K562 (cell line): ENCODE data around the gene KBTBD3. TPM values are rescaled to one million over a fixed set of nuclear protein-coding genes. Genes with fewer than 3 reads are reported as not detected.

ENCODE experiments used
- ARNT ChIP-seq, 2 experiments: fragments of 450-650 bp; IDR thresholded peaks; 2 replicates each; pipeline ENCODE4 v1.6.1; 2016; ENCODE audit warnings: mild to moderate bottlenecking in 1 of 2
- ASH1L ChIP-seq: fragments of 450-650 bp; IDR thresholded peaks from 2 replicates; pipeline ENCODE4 v1.6.1; 2018; ENCODE audit warnings: borderline replicate concordance, mild to moderate bottlenecking, low read depth; ENCODE audit not compliant: partially characterized antibody
- ATF7 ChIP-seq: fragments of 450-650 bp; IDR thresholded peaks from 2 replicates; pipeline ENCODE4 v1.7.1; 2014; ENCODE audit warnings: mild to moderate bottlenecking, moderate library complexity
- CC2D1A ChIP-seq: fragments of 450-650 bp; IDR thresholded peaks from 2 replicates; pipeline ENCODE4 v1.6.1; 2017; ENCODE audit warnings: mild to moderate bottlenecking
- CREM ChIP-seq: IDR thresholded peaks from 2 replicates; pipeline ENCODE4 v1.6.1; 2014; ENCODE audit warnings: antibody characterized with exemption, low read depth
- JUN ChIP-seq, 2 experiments: sonication (generic) in 1 of 2; formaldehyde crosslinking in 1 of 2; IDR thresholded peaks; 2 replicates each; pipeline versions ENCODE4 v1.6.1 to v1.8.0; 2012 to 2022; ENCODE audit warnings: borderline replicate concordance in 2 of 2, mild to moderate bottlenecking in 2 of 2, improper control_type of control experiment in 1 of 2, low read depth in 1 of 2, low read length in 1 of 2, missing genetic modification reagents in 1 of 2
- NR2C2 ChIP-seq, 2 experiments: fragments of 200-800 bp in 1 of 2; sonication (Bioruptor generic) in 1 of 2; sonication (generic) in 1 of 2; formaldehyde crosslinking in 1 of 2; IDR thresholded peaks; 2 replicates each; pipeline versions ENCODE4 v1.6.1 to v1.8.0; 2016 to 2022; ENCODE audit warnings: mild to moderate bottlenecking in 1 of 2, missing compliant biosample characterization in 1 of 2, missing genetic modification characterization in 1 of 2, missing genetic modification reagents in 1 of 2
- NR4A1 ChIP-seq, 2 experiments: fragments of 250-450 bp in 1 of 2; fragments of 450-650 bp in 1 of 2; sonication (Bioruptor Pico) in 1 of 2; IDR thresholded peaks; 2 replicates each; pipeline versions ENCODE4 v1.4.0 to v1.6.1; 2016 to 2020; ENCODE audit warnings: mild to moderate bottlenecking in 2 of 2, missing compliant biosample characterization in 1 of 2, missing genetic modification characterization in 1 of 2, moderate library complexity in 1 of 2
- SIN3A ChIP-seq, 2 experiments: fragments of 150-350 bp in 1 of 2; IDR thresholded peaks; 2 replicates each; pipeline ENCODE4 v1.6.1; 2011 to 2016; ENCODE audit warnings: borderline replicate concordance in 2 of 2, low read depth in 2 of 2, low read length in 2 of 2, mild to moderate bottlenecking in 2 of 2, moderate library complexity in 2 of 2; ENCODE audit not compliant: control insufficient read depth in 1 of 2
- SMAD1 ChIP-seq: fragments of 150-350 bp; IDR thresholded peaks from 2 replicates; pipeline ENCODE4 v1.6.1; 2014; ENCODE audit warnings: low read length, low read depth; ENCODE audit not compliant: partially characterized antibody
- SMARCA5 ChIP-seq: fragments of 450-650 bp; IDR thresholded peaks from 2 replicates; pipeline ENCODE4 v1.6.1; 2016
- SMARCE1 ChIP-seq: fragments of 450-650 bp; IDR thresholded peaks from 2 replicates; pipeline ENCODE4 v1.7.1; 2016; ENCODE audit warnings: mild to moderate bottlenecking
- SRF ChIP-seq, 2 experiments: fragments of 250-450, 450-650 bp in 1 of 2; sonication (Bioruptor Pico) in 1 of 2; sonication (generic) in 1 of 2; formaldehyde crosslinking; IDR thresholded peaks; 2 replicates each; pipeline versions ENCODE4 v1.5.0 to v1.5.1; 2020 to 2022; ENCODE audit warnings: mild to moderate bottlenecking in 1 of 2, missing genetic modification reagents in 1 of 2
- SRSF1 ChIP-seq: fragments of 200-400 bp; formaldehyde crosslinking; IDR thresholded peaks from 2 replicates; pipeline ENCODE4 v1.6.1; 2017; ENCODE audit warnings: mild to moderate bottlenecking, low read depth, low read length, moderate library complexity
- ZBTB17 ChIP-seq: fragments of 450-650 bp; formaldehyde crosslinking; IDR thresholded peaks from 2 replicates; pipeline ENCODE4 v1.4.0; 2020; ENCODE audit warnings: mild to moderate bottlenecking
- ZBTB7A ChIP-seq: IDR thresholded peaks from 2 replicates; pipeline ENCODE4 v1.6.1; 2011; ENCODE audit warnings: low read depth, mild to moderate bottlenecking, low read length, moderate library complexity, borderline replicate concordance; ENCODE audit not compliant: control insufficient read depth
- ZNF23 ChIP-seq: fragments of 250-450 bp; sonication (Bioruptor Pico); IDR thresholded peaks from 2 replicates; pipeline ENCODE4 v1.4.0; 2020; ENCODE audit warnings: mild to moderate bottlenecking
- ZNF644 ChIP-seq: fragments of 200-800 bp; sonication (Bioruptor generic); IDR thresholded peaks from 2 replicates; pipeline ENCODE4 v1.6.1; 2016; ENCODE audit warnings: low read depth, missing genetic modification characterization, missing compliant biosample characterization
- polyA plus RNA-seq, 8 experiments: library from polyadenylated mRNA; depleted of rRNA in 4 of 8; stranded (reverse) in 5 of 8; unstranded in 3 of 8; fragments of >200 nt; fragmentation: Nextera tagmentation in 2 of 8; fragmentation: Illumina TruSeq in 1 of 8; extraction: Ambion mirVana in 2 of 8; extraction: Trizol in 1 of 8; gene quantifications; 2 replicates each; pipeline versions ENCODE4 v1.2.1 to v1.2.3, GENCODE V29; 2011 to 2014; ENCODE audit warnings: inconsistent platforms in 1 of 8, missing spikeins in 1 of 8
- total RNA-seq, 7 experiments: library from RNA; depleted of rRNA in 6 of 7; stranded (reverse); fragments of >200 nt in 6 of 7; fragmentation: Illumina TruSeq in 2 of 7; extraction: Trizol in 2 of 7; gene quantifications; 2 replicates each; pipeline versions ENCODE4 v1.2.1 to v1.2.3, GENCODE V29; 2011 to 2021; ENCODE audit warnings: low replicate concordance in 1 of 7
- TF ChIP-seq, protein P1 (sequence below): sonication (generic); formaldehyde crosslinking; IDR thresholded peaks from 2 replicates; pipeline ENCODE4 v1.8.0; 2022; ENCODE audit warnings: missing genetic modification reagents, mild to moderate bottlenecking, moderate library complexity, borderline replicate concordance
- TF ChIP-seq, protein P2 (sequence below): sonication (generic); formaldehyde crosslinking; IDR thresholded peaks from 2 replicates; pipeline ENCODE4 v1.8.0; 2022; ENCODE audit warnings: mild to moderate bottlenecking, missing genetic modification reagents
- TF ChIP-seq, protein P3 (sequence below), 3 experiments: IDR thresholded peaks in 2 of 3; conservative IDR thresholded peaks in 1 of 3; 2 replicates each; pipeline ENCODE4 v1.5.1; 2011 to 2012; ENCODE audit warnings: low read length in 3 of 3, mild to moderate bottlenecking in 3 of 3, control low read depth in 2 of 3, improper control_type of control experiment in 1 of 3, inconsistent platforms in 1 of 3, low read depth in 1 of 3, mixed read lengths in 1 of 3, moderate library complexity in 1 of 3; ENCODE audit not compliant: insufficient read depth in 2 of 3

Gene KBTBD3
- total and polyA plus RNA-seq, 9 of the 15 experiments (the other 6 are each of a cell fraction or from before 2014, with no cell fraction given), result 4.2 to 31.2 (median 6.4) TPM

DNA sequence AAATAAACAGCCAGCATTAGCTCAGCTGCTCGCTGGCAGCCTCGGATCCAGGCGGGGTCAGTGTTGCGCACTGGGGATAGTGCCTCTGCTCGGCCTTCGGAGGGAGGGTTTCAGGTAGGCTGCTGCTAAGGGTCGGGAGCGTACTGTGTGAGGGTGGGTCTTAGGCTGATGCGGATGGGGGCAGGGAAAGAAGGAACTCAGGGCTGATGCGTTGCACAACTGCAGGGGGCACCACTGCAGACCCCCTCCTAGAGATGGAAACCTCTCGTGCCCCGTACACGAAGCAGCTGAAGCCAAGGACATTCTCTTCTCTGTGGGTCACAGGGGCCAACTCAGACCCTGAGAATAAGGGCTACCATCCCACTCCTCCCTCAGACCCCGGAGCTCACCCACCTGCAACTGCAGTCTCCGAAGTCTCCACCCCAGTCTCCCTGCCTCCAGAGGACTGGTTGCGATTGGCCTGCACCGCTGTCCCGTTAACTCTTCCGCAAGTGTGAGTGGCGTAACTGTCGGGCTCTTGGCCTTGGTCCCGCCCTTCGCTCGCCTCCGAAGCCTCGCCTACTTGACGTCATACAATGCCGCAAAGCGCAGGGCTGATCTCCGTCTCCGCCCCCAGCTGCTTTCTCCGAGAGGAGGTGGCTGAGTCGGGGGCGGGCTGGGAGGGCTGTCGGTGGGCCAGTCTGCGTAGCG, at the start of gene KBTBD3 (continued):
- no peak for TF ChIP-seq ZNF23
- peak; percentile 38 to 53; a peak in 1 of 4 replicates for TF ChIP-seq SIN3A (IDR thresholded peaks at IDR 0.05; ENCODE audit: borderline replicate concordance in 2 of 2, control insufficient read depth in 1 of 2, low read depth in 2 of 2, low read length in 2 of 2)
- TF ChIP-seq CREM, result peak; percentile 90
- TF ChIP-seq CC2D1A, result 0 out of 2 replicates have a peak, but pooled peaks have one; percentile 36
- TF ChIP-seq SRSF1, result no peak
- TF ChIP-seq SMARCA5, result peak; percentile 52; the same call in 1 of the 2 replicates
- peak; percentile 96 for TF ChIP-seq ATF7
- peak; percentile 72 for TF ChIP-seq ASH1L
- TF ChIP-seq, protein P1, sequence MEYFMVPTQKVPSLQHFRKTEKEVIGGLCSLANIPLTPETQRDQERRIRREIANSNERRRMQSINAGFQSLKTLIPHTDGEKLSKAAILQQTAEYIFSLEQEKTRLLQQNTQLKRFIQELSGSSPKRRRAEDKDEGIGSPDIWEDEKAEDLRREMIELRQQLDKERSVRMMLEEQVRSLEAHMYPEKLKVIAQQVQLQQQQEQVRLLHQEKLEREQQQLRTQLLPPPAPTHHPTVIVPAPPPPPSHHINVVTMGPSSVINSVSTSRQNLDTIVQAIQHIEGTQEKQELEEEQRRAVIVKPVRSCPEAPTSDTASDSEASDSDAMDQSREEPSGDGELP (CRISPR knock-in tag), result peak; percentile 86
- TF ChIP-seq NR4A1 (CRISPR knock-in tag; IDR thresholded peaks at IDR 0.05), result peak; percentile 45; the same call in 1 of the 2 replicates
- no peak for TF ChIP-seq NR4A1 (tag; IDR thresholded peaks at IDR 0.05)
- TF ChIP-seq, protein P2, sequence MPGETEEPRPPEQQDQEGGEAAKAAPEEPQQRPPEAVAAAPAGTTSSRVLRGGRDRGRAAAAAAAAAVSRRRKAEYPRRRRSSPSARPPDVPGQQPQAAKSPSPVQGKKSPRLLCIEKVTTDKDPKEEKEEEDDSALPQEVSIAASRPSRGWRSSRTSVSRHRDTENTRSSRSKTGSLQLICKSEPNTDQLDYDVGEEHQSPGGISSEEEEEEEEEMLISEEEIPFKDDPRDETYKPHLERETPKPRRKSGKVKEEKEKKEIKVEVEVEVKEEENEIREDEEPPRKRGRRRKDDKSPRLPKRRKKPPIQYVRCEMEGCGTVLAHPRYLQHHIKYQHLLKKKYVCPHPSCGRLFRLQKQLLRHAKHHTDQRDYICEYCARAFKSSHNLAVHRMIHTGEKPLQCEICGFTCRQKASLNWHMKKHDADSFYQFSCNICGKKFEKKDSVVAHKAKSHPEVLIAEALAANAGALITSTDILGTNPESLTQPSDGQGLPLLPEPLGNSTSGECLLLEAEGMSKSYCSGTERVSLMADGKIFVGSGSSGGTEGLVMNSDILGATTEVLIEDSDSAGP, result 0 out of 2 replicates have a peak, but pooled peaks have one; percentile 68
- TF ChIP-seq SMAD1, result no peak
- TF ChIP-seq ARNT (IDR thresholded peaks at IDR 0.05), result peak in 1 of 2 experiments; percentile 56; a peak in 1 of 4 replicates
- TF ChIP-seq ZBTB17 (CRISPR knock-in tag), result peak; percentile 41; the same call in 1 of the 2 replicates
- TF ChIP-seq SRF (CRISPR knock-in tag; IDR thresholded peaks at IDR 0.05), result peak in 1 of 2 experiments; percentile 52; a peak in 1 of 4 replicates
- 0 out of 2 replicates have a peak, but pooled peaks have one; percentile 4 for TF ChIP-seq JUN (IDR thresholded peaks at IDR 0.05; ENCODE audit: borderline replicate concordance, low read depth, low read length)
- TF ChIP-seq JUN (CRISPR knock-in tag; IDR thresholded peaks at IDR 0.05; ENCODE audit: borderline replicate concordance), result no peak
- TF ChIP-seq SMARCE1, result peak; percentile 67
- peak; percentile 92 for TF ChIP-seq ZBTB7A
- TF ChIP-seq ZNF644 (tag), result no peak
- TF ChIP-seq NR2C2 (CRISPR knock-in tag; IDR thresholded peaks at IDR 0.05), result 0 out of 2 replicates have a peak, but pooled peaks have one; percentile 76
- TF ChIP-seq NR2C2 (tag; IDR thresholded peaks at IDR 0.05), result no peak; the same call in 1 of the 2 replicates
- TF ChIP-seq, protein P3, sequence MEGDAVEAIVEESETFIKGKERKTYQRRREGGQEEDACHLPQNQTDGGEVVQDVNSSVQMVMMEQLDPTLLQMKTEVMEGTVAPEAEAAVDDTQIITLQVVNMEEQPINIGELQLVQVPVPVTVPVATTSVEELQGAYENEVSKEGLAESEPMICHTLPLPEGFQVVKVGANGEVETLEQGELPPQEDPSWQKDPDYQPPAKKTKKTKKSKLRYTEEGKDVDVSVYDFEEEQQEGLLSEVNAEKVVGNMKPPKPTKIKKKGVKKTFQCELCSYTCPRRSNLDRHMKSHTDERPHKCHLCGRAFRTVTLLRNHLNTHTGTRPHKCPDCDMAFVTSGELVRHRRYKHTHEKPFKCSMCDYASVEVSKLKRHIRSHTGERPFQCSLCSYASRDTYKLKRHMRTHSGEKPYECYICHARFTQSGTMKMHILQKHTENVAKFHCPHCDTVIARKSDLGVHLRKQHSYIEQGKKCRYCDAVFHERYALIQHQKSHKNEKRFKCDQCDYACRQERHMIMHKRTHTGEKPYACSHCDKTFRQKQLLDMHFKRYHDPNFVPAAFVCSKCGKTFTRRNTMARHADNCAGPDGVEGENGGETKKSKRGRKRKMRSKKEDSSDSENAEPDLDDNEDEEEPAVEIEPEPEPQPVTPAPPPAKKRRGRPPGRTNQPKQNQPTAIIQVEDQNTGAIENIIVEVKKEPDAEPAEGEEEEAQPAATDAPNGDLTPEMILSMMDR (IDR thresholded peaks at IDR 0.05 in 2 of 3, conservative IDR thresholded peaks at IDR 0.05 in 1 of 3; ENCODE audit: insufficient read depth in 2 of 3, low read depth in 1 of 3, low read length in 3 of 3), result peak; percentile 39 to 67 (median 61); a peak in 5 of 6 replicates
